NCI-H2196 (cell line): ENCODE results near the gene ZNF485.
"Not testable (repeated sequence)": the region's sequence is repeated elsewhere in the genome, so short reads cannot be mapped to it uniquely, and the experiment has no call there.

Experiments used
- DNase-seq: peaks from one replicate; lab custom pipeline; 2025; ENCODE audit not compliant: unreplicated experiment; lab: John Stamatoyannopoulos, UW

Gene ZNF485

DNA sequence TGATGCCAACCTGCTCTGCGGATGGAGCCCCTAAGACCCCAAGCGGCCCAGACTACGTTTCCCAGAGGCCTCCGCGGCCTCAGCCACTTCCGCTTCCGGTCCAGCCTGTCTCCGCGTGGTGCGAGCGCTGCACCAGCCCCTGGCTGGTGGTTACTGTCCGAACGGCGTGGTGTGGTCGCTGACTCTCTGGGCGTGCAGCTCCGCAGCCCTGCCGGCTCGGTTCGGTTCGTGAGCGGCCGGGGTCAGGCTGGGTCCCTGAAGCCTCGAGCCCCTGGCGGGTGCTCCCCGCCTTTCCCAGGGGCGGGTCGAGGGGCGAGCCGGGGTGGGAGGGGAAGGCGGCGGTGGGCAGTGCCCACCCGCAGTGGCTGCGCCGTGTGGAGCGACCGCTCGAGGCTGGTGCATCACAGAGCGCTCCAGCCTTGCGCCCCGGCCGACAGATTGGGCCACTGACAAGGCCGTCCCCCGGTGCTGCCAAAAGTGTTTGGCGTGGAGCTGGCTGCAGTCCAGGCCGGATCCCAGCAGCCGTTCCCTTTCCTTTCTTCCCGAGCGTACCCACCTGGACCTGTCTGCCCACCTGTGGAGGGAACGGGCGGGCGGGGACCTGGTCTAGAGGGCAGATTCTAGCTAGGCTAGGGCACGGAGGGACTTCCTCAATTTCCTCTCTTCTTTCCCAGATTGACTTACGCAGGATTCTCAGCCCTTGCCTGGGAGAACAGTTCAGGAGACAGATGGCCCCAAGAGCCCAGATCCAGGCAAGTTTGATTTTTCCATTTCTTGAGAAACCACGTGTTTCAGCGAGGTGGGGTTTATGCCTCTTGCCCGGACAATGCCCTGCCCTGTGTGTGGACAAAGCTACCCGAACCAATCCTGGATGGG, at the start of gene ZNF485:
Gene ZNF485, plus strand, starts transcription at position 116 of the 876 bp plus-strand sequence. Its CDS starts 613 bp downstream, at position 729.
- peak; percentile 26 for DNase-seq

DNA sequence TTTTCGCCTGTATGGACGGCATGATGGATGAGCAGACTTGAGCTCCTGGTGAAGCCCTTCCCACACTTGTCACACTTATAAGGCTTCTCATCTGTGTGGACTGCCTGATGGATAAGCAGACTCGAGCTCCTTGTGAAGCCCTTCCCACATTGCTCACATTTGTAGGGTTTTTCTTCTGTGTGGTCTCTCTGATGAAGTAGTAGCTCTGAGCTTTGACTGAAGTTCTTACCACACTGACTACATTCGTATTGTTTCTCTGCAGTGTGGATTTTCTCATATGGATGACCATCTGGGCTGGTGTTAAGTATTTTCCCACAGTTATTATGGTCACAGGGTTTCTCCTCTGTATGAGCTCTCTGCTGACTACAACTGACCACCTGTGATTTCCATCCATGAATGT, 49.0 kb upstream of the ZNF485 start:
- DNase-seq = no peak

DNA sequence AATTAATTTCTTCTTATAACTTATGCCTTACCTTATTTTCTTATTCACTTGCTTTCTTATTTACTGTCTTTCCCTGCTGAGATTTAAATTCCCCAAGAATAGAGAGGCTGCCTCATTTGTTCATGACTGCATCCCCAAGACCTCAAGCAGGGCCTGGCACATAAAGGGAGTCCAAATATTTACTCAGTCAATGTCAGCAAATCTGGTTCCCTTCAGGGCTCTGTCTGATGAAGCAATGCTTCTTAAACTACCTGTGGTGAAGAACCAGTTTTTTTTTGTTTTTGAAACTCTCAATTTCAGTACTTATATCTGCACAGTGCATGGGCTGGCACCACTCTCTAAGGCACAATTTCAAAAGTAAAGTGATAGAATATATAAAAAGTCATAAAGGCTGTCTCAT, 36.6 kb upstream of the ZNF485 start:
- DNase-seq = no peak

DNA sequence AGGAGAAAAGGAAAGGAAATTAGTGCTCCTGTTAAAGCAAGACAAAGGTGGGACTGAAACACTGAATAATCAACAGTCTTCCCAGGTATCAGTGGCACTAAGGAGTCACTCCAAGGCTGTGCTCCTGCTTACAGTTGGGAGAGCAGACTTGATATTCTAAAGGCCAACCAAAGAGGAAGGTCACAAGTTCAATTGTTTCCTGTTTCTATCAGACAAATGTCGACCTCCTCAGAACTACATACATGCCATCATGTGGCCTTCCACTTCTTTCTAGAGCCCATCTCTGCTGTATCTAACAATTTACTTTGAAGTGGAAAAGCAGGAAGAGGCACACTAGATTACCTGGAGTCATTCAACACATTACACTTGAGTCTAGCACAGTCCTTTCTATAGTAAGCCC, 35.3 kb upstream of the ZNF485 start:
- no peak for DNase-seq

DNA sequence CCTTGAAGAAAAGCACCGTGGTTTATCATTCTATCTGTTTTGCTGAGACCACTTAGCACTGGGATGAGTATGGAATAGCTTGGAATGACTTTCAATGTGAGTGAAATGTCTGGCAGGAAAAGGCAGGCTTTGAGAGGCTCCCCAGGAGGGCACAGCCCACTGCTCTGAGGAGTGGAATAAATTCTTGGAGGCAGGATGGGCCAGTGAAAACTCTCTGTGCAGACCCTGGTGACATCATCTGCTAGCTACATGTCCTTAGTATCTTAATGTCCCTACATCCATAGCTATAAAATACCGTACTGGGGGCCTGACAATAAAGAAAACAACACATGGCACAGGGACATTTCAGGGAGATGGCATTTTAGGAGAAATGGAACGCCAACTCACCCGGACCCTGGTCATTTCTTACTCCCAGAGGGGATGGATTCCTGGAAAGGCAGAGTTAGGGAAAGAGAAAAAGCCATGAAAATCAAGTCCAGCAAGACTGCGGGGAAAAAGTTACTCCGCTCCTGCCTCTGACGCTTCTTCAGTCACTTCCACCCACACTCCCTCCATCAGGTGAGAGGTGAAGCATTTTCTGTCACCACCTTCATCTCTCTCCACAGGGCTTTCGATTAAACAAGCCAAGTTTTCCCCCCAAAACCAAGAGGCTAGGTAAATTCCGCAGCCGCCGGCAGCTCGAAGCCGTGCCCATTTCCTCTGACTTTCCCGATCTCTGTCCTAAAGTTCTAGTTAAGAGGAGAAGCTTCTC, 32.8 kb upstream of the ZNF485 start:
- no peak for DNase-seq

DNA sequence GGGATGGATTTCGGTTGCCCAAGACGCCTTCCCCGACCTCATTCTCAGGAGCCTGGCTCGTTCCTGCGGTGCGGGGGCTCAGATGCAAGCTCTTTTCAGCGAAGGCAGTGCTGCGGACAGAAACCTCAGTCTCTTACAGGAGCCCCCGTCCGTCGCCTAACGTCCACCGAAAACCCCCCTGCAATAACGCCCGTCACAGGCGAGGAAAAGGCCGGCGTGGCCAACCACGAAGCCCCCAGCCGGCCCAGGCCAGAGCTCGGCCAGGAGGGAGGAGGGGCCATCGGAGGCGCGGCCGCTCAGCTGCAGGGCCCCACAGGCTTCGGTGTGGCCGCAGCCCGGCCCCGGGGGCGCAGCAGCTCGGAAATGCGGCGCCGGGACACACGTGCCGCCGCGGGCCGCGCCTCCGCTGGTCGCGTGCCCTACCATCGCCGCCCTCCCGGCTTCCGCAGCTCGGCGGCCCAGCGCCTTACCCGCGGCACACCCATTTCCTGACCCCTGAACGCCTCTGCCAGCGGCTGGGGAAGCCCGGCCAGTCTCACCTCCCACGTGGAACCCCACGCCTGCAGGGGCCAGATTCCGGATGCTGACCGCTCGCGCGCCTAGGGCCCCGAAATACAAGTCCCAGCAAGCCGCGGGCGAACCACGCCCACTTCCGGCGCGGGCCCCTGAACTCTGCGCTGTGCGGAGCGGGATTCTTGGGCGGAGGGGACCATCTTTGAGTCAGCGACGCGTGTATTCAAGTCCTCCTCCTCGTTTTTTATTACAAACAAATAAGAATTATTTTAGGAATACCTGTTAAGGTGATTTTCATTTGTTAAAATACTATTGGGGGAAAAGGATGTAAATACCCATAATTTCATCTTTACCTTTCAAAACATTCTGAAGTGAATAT, 32.0 kb upstream of the ZNF485 start, which contains the start of gene ZNF239:
Gene ZNF239, minus strand, starts transcription at position 616 of the 892 bp plus-strand sequence. CDS start 16,537 bp downstream, outside the sequence.
- DNase-seq = peak; percentile 66

DNA sequence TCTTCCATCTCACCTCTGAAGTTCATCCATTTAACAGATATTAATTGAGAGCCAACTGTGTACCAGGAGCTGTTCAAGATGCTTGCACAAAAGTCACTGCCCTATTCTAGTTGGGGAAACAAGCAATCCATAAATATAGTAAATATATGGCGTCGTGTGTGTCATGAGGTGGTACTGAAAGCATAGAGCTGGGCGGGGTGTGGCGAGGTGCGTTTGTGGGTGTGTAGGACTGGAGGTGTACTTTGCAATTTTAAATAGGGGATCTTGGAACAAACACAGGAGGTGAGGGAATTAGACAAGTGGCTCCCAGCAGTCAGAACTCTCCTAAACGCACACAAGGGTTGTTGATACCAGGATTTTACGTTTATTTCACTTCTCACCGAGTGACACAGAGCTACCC, 31.3 kb upstream of the ZNF485 start:
- DNase-seq = no peak

DNA sequence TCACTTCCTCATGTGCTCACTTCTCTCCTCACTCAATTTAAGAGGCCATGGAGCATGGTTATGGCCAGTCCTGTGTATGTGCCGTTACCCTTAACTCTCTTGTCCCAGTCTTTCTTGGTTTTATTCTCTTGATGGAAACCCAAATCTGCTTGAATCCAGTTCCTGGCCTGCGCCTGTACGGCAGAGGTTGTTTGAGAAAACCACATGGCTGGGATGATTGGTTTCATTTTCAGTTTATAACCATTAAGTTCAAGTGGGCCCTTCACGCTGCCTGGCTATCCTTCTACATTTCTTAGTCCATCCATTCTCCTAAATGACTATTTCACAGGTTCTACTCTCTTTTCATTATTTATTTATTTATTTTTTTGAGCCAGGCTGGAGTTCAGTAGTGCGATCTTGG, 30.2 kb upstream of the ZNF485 start:
- no peak for DNase-seq

DNA sequence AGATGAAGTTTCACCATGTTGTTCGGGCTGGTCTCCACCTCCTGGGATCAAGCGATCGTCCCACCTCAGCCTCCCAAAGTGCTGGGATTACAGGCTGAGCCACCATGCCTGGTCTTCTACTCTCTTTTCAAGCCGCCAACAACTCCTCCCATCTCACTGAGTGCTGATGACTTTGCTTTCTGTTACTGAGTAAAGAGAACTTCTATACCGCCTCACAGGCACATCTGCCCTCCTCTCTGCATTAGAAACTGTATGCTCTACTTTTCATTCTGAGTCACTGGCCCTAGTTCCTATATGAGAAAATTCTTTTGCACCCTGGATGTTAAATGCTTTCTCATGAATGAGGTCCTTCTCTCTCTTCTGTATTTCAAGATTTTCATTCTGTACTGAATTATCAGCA, 29.7 kb upstream of the ZNF485 start:
- no peak for DNase-seq

DNA sequence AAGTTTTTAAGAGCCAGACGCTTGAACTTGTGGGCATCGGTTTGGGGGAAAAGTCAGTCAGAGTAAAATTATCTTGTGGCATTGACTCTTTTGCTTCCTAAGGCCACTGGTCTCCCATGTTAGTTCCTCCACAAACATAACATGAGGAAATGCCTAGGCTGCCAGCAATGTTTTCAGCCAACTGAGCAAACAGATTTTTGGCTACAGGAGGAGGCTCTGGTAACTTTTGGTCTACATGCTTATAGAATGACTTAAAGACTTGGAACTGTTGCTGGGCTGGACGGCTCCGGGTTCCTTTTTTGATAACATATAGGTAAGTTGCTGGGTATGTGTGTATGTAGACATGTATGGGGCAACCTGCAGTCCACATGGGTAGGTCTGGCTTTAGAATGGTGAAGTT, 22.2 kb upstream of the ZNF485 start:
- no peak for DNase-seq

DNA sequence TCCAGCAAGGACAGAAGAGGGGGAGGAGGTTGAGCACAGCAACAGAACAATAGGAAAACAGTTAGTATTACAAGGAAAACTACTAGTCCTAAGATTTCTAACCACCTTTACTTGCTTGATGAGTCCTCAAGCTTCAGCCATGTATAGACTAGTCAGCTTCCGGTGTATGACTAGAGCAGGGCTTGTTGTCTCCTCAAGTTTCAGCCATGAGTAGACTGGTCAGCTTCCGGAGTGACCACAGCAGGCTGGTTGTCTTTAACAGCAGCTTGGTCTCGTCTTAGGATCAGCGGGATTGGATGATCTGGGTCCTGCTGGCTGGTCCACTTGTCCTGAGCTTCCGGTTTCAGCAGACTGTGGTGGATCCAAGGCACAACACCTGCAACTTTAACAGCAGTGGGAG, 21.2 kb upstream of the ZNF485 start:
- no peak for DNase-seq

DNA sequence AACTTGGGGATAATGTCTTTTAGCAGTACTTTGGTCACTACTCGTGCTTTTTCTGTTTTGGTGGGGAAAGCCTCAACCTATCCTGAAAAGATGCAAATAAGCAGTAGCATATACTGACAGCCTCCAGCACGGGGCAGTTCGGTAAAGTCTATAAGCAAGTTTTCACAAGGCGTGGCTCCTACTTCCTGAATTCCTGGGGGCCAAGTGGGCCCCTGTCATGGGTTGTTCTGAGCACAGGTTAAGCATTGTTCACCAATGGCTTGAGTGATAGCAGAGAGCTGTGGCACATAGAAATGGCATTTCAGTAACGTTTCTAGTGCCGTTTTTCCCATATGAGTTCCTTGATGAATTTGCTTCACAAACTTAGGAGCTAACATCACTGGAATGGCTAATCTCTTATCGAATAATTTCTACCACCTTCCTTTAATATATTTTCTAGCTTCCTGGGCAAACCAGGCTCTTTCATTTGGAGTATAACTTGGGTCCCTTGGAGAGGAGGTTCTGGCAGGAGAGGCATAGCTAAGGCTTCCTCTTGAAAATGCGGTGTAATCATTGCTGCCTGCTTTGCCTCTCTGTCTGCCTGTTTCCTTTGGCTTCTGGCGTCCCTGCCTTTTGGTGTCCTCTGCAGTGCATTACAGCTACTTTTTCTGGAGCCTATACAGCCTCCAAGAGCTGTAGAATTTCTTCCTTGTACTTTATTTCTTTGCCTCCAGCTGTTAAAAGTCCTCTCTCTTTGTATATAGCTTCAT, 20.1 kb upstream of the ZNF485 start:
- DNase-seq = no peak

DNA sequence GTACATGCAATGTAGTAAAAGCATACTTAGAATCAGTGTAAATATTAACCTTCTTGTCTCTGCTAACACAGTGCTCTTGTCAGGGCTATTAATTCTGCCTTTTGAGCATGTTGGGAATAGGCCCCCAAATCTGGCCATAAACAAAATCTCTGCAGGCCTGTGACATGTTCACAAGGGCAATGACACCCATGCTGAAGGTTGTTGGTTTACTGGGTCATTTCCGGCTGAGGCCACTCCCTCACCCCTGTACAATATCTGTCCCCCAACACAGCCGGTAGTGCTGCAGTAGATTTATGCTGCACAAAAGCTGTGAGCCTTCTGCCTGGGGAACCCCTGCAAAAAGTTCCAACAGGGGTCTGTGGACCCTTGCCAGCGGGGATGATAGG, 19.5 kb upstream of the ZNF485 start:
- DNase-seq = not testable (repeated sequence)

DNA sequence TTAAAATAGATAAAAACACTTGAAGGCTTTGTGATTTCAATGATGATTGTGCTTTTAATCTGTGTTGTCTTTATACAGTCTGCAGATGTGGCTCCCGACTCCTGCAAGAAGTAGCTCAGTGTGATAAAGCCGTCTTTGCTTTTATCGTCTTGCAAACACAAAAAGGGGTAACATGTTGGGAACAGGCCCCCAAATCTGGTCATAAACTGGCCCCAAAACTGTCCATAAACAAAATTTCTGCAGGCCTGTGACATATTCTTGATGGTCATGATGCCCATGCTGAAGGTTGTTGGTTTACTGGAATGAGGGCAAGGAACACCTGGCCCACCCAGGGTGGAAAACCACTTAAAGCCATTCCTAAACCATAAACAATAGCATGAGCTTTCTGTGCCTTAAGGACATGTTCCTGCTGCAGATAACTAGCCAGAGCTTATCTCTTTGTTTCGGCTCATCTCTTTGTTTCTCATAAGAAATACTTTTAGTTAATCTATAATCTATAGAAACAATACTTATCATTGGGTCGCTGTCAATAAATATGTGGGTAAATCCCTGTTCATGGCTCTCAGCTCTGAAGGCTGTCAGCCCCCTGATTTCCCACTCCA, 14.8 kb upstream of the ZNF485 start:
- DNase-seq = no peak

DNA sequence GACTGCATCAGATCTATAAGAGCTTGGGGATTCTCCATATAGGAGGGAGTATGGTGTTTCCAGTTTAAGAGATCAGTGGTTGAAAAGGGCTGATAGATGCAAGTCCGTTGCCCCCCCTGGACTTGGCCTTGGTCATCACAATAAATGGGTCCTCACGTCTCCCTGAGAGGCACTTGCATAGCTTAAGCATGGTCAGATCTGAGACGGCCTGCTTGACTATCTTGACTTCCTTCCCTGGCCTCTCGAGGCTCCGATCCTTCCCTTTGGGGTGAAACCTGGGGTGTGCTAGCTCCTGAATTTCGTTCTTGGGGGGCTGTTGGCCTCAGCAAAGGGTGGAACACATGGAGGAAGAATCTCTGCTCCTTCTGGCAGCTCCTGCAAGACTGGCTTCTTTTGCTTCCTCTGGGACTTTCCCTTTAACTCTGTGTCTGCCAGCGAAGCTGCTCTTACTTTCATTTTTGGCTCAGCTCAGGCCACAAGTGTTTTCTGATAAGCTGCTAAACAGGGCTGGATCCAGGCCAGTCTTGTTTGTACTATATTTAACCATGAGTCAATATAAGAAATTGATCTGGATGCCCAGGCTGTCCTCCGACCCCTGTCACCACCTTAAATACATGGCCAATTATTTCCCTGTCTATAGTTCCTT, 11.2 kb upstream of the ZNF485 start:
- DNase-seq = no peak

DNA sequence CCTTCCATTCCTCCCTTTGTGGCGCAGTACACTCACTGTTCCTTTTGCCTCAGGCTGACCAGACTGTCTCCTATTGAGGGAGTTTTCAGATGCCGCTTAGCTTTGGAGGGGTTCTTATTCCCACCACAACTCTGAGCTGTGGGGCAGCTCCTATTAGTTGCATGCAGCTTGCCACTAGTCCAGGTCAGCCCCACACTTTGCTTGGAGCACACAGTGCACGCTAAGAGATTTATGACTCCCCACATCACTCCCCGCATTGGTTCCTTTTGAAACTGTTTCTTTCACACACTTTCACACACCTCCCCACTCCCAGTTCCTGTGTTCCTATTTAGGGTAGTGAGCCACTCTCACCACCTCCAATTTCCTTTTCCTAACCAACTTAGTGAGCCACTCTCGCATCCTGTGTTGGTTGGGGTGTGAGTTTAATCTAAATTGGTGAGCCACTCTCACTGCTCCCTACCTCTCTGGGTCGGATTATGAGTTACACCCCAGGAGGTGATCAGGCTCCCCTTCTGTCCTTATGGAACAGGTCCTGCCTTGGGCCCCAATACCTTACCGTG, 10.4 kb upstream of the ZNF485 start:
- no peak for DNase-seq

DNA sequence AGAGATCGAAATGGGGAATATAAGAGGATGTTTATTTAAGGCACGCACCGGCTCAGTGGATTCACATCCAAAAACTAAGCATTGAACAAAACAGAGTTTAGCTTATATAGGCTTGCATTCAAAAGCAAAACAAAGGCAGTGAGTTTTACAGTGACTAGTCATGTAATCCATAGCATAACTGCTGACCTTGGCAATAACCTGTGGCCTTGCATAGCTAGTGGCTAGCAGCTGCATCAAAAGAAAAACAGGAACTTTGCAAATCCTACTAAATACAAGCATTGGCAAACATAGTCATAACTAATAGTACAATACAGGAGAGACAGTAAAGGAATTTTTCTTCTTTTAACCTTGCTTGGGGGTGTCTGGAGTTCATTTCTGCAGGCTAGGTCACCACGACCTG, 9.7 kb upstream of the ZNF485 start:
- no peak for DNase-seq

DNA sequence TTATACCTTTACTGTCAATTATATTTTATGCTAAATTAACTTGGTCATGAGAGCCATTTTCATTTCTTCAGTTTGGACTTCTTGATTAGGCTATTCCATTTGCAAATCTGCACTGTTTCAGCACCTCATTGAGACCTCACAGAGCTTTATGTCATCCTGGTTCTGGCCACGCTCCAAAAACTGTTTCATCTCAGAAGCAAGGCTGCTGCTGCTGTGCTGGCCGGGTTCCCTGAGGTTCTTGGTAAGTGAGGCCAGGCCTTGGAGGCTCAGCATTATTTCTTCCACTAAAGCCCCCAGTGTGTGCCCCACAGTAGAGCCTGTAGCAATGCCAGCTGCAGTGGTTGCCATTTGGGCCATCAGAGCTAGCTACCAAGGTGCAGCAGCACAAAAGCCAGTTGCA, 7.8 kb upstream of the ZNF485 start:
- no peak for DNase-seq

DNA sequence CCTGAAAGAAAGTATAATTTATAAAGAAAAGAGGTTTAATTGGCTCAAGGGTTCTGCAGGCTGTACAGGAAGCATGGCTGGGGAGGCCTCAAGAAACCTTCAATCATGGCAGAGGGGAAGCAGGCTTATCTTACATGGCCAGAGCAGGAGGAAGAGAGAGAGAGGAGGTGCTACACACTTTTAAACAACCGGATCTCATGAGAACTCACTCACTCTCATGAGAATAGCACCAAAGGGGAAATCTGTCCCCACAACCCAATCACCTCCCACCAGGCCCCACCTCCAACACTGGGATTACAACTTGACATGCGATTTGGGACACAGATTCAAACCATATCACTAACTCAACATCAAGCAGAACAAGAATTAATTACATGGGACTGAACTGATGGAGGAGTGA, 6.9 kb upstream of the ZNF485 start:
- DNase-seq = no peak
